Measurements from ENCODE around the gene TSR3. TPM values are rescaled to one million over a fixed set of nuclear protein-coding genes. Genes with fewer than 3 reads are reported as not detected.

Gene TSR3
- total RNA-seq, 1 experiment from 2014 or later, result 58.8 TPM

DNA sequence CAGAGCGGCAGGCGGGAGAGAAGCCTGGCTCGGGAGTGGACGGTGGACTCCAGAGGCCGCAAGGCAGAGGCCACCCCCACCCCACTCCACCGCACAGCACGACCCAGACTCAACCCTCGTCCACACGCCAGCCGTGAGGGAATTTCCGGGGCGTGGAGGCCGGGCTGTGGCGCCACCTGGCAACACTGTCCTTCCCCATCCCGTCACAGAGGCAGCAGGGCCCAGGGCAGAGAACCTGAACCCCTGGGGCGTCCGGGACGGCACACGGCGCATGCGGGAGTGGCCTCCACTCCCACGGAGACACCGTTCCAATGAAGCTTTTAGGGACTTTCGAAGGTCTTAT is 23.6 kb upstream of the TSR3 start:
- H3K27me3 Mint-ChIP-seq (ENCODE audit: low read depth), result no peaks in the 10 kb centered on the region; the same call in 1 of the 2 replicates

More for the DNA sequence above, 23.6 kb upstream of the TSR3 start:
- Histone ChIP-seq H4K91ac (ENCODE audit: insufficient read length, low read depth, low read length) (no peak overlapping the region), H3K23me2 (ENCODE audit: insufficient read length, low read depth, low read length, poor library complexity, severe bottlenecking) (peaks cover 20% of the 10 kb centered on the region), H2BK5ac (ENCODE audit: insufficient read length, low read length) (no peak overlapping the region), H3K18ac (ENCODE audit: insufficient read length, low read depth, low read length) (no peak overlapping the region), H2BK20ac (ENCODE audit: low read depth, low read length, poor library complexity, severe bottlenecking) (no peak overlapping the region), H3K9me3 (ENCODE audit: control insufficient read depth, low read depth, low read length) (no peaks in the 10 kb centered on the region), H4K20me1 (ENCODE audit: control insufficient read depth, insufficient read depth, insufficient read length) (no peaks in the 10 kb centered on the region), H3K56ac (ENCODE audit: insufficient read length, low read depth, low read length) (no peak overlapping the region), H3T11ph (ENCODE audit: low read length) (no peak overlapping the region), H2AK5ac (ENCODE audit: insufficient read length, low read length) (no peak overlapping the region), H3K9ac (ENCODE audit: extremely low read depth, insufficient read length, low read length) (no peak overlapping the region), H2BK15ac (ENCODE audit: low read depth, low read length) (no peak overlapping the region), H3K27me3 (ENCODE audit: insufficient read depth, low read length) (no peaks in the 10 kb centered on the region), H3K14ac (ENCODE audit: insufficient read depth, low read length) (no peak overlapping the region), H4K8ac (replicated peaks; ENCODE audit: insufficient read length, low read depth, low read length) (no peak overlapping the region), H3K79me2 (ENCODE audit: insufficient read depth, low read length) (peaks cover 3% of the 10 kb centered on the region; the same call in 1 of the 2 replicates), H3K4me1 (ENCODE audit: insufficient read depth, low read length) (no peaks in the 10 kb centered on the region), H2BK12ac (ENCODE audit: insufficient read length, low read depth, low read length) (no peak overlapping the region), H3K79me1 (ENCODE audit: insufficient read depth, low read depth, low read length, poor library complexity, severe bottlenecking) (peaks cover 5% of the 10 kb centered on the region), H3K4ac (ENCODE audit: low read depth, low read length) (no peak overlapping the region), H4K5ac (ENCODE audit: insufficient read length, low read depth, low read length) (no peak overlapping the region), H2BK120ac (ENCODE audit: low read depth, low read length, poor library complexity, severe bottlenecking) (no peak overlapping the region), H3K23ac (ENCODE audit: insufficient read length, low read depth, low read length) (no peak overlapping the region), H3K27ac (ENCODE audit: insufficient read length, low read depth, low read length) (no peak overlapping the region), H2AFZ (ENCODE audit: low read length) (no peak overlapping the region), H3K4me2 (ENCODE audit: insufficient read depth, insufficient read length, low read length) (no peak overlapping the region)
- WGBS (ENCODE audit: extremely low coverage, insufficient read length, low lambda C conversion rate), result no CpG with 5 or more reads among the region's 24 CpGs
- no peak for TF ChIP-seq CTCF (conservative IDR thresholded peaks at IDR 0.05)
- Mint-ChIP-seq H3K9me3 (no peaks in the 10 kb centered on the region; a peak in 1 of 5 replicates), H3K27ac (no peak overlapping the region), H3K4me1 (peaks cover 17 to 18% of the 10 kb centered on the region in 2 experiments), H3K4me3 (no peak overlapping the region), H3K36me3 (ENCODE audit: insufficient read depth in 1 of 3, low read depth in 3 of 3) (peaks cover 3 to 10% (median 6%) of the 10 kb centered on the region in 3 experiments; a peak in 5 of 7 replicates)
- DNase-seq, result no peak
